WTC11 (cell line): ENCODE measurements around the gene CRYZ. TPM values are rescaled to one million over a fixed set of nuclear protein-coding genes. Genes with fewer than 3 reads are reported as not detected.

ENCODE experiments used
- ATAC-seq: fragments of 200-7000 bp; cut with Tn5 transposase; 2 replicates; pipeline ENCODE4 v1.10.0; 2021; ENCODE audit warnings: mild to moderate bottlenecking, moderate library complexity
- CTCF ChIA-PET: fragments of 300-600 bp; sonication (Branson Sonifier 250); formaldehyde crosslinking; loops from one replicate; lab custom pipeline; 2021; ENCODE audit warnings: antibody characterized with exemption; lab: Charles Lee
- POLR2A ChIA-PET: fragments of 350-600 bp; sonication (Branson Sonifier 250); formaldehyde crosslinking; loops from one replicate; lab custom pipeline; 2021; ENCODE audit warnings: antibody characterized with exemption; lab: Charles Lee
- DNase-seq: peaks from one replicate; pipeline ENCODE4 v3.0.0; 2021; ENCODE audit warnings: low spot score
- H3K27ac Mint-ChIP-seq: 2 replicates; pipeline ENCODE4 v1.8.0; 2021; ENCODE audit warnings: mixed read lengths
- H3K27me3 Mint-ChIP-seq: 2 replicates; pipeline ENCODE4 v1.8.0; 2021; ENCODE audit warnings: low read depth, mild to moderate bottlenecking, moderate library complexity, mixed read lengths
- H3K36me3 Mint-ChIP-seq: 2 replicates; pipeline ENCODE4 v1.8.0; 2021; ENCODE audit warnings: mixed read lengths
- H3K4me1 Mint-ChIP-seq: 2 replicates; pipeline ENCODE4 v1.8.0; 2022; ENCODE audit warnings: mixed read lengths
- H3K4me3 Mint-ChIP-seq: 2 replicates; pipeline ENCODE4 v1.8.0; 2021; ENCODE audit warnings: mild to moderate bottlenecking, moderate library complexity, mixed read lengths
- H3K9me3 Mint-ChIP-seq: 2 replicates; pipeline ENCODE4 v1.8.0; 2021; ENCODE audit warnings: mixed read lengths
- AFF4 ChIP-seq: sonication (generic); formaldehyde crosslinking; IDR thresholded peaks from 2 replicates; pipeline ENCODE4 v1.8.1; 2023; ENCODE audit warnings: mild to moderate bottlenecking, missing genetic modification reagents, borderline replicate concordance
- ATF3 ChIP-seq: sonication (generic); formaldehyde crosslinking; conservative IDR thresholded peaks from 2 replicates; pipeline ENCODE4 v1.8.1; 2022; ENCODE audit warnings: mild to moderate bottlenecking, missing genetic modification reagents
- ATF6 ChIP-seq: sonication (generic); formaldehyde crosslinking; IDR thresholded peaks from 2 replicates; pipeline ENCODE4 v1.8.1; 2023; ENCODE audit warnings: mild to moderate bottlenecking, missing genetic modification reagents
- CBFB ChIP-seq: sonication (generic); formaldehyde crosslinking; IDR thresholded peaks from 2 replicates; pipeline ENCODE4 v1.8.1; 2022; ENCODE audit warnings: mild to moderate bottlenecking, low read depth, missing genetic modification reagents
- CTCF ChIP-seq: fragments of 200-600 bp; IDR thresholded peaks from 2 replicates; pipeline ENCODE4 v1.8.0; 2022; ENCODE audit warnings: antibody characterized with exemption
- EMX1 ChIP-seq: fragments of 250-450 bp; sonication (Bioruptor Pico); IDR thresholded peaks from 2 replicates; pipeline ENCODE4 v1.8.0; 2021; ENCODE audit warnings: mild to moderate bottlenecking
- FOXP4 ChIP-seq: sonication (generic); formaldehyde crosslinking; IDR thresholded peaks from 2 replicates; pipeline ENCODE4 v1.8.0; 2022; ENCODE audit warnings: mild to moderate bottlenecking, missing genetic modification reagents
- IRF1 ChIP-seq: sonication (generic); formaldehyde crosslinking; IDR thresholded peaks from 2 replicates; pipeline ENCODE4 v1.8.0; 2023; ENCODE audit warnings: missing genetic modification reagents
- NFE2L1 ChIP-seq: sonication (generic); formaldehyde crosslinking; IDR thresholded peaks from 2 replicates; pipeline ENCODE4 v1.8.1; 2023; ENCODE audit warnings: missing genetic modification reagents
- NR2C2 ChIP-seq: sonication (generic); formaldehyde crosslinking; IDR thresholded peaks from 2 replicates; pipeline ENCODE4 v1.8.0; 2022; ENCODE audit warnings: mild to moderate bottlenecking, missing genetic modification reagents
- OVOL2 ChIP-seq: fragments of 250-450 bp; sonication (Bioruptor Pico); IDR thresholded peaks from 2 replicates; pipeline ENCODE4 v1.9.0; 2021; ENCODE audit warnings: mild to moderate bottlenecking, borderline replicate concordance
- SMAD4 ChIP-seq: sonication (generic); formaldehyde crosslinking; IDR thresholded peaks from 2 replicates; pipeline ENCODE4 v1.8.0; 2022; ENCODE audit warnings: mild to moderate bottlenecking, missing genetic modification reagents
- ZNF138 ChIP-seq: sonication (generic); formaldehyde crosslinking; conservative IDR thresholded peaks from 2 replicates; pipeline ENCODE4 v1.8.1; 2022; ENCODE audit warnings: mild to moderate bottlenecking, moderate library complexity, missing genetic modification reagents
- ZNF219 ChIP-seq: sonication (generic); formaldehyde crosslinking; IDR thresholded peaks from 2 replicates; pipeline ENCODE4 v1.8.0; 2023; ENCODE audit warnings: missing genetic modification reagents, mild to moderate bottlenecking, borderline replicate concordance
- total RNA-seq: library from RNA; stranded (reverse); gene quantifications from 3 replicates; pipeline ENCODE4 v1.2.3, GENCODE V29; 2021

The CRYZ gene
- total RNA-seq, 1 experiment from 2014 or later = 42.2 TPM

GRCh38 chr1:74775735-74776134 lies 42.9 kb upstream of the CRYZ start (continued):
- TF ChIP-seq FOXP4 (CRISPR knock-in tag) (no peak), EMX1 (CRISPR knock-in tag) (no peak), NR2C2 (CRISPR knock-in tag) (no peak), ZNF138 (CRISPR knock-in tag) (no peak), SMAD4 (CRISPR knock-in tag) (no peak), AFF4 (CRISPR knock-in tag) (no peak), ATF6 (CRISPR knock-in tag) (no peak), ATF3 (no peak), IRF1 (no peak), ZNF219 (no peak)

- DNase-seq (no peak), ATAC-seq (no peak)
- ChIA-PET CTCF (no interaction called here), POLR2A (no interaction called here)
- Mint-ChIP-seq H3K27me3 (no peaks in the 10 kb centered on the region), H3K27ac (no peak overlapping the region), H3K4me3 (no peak overlapping the region), H3K36me3 (no peaks in the 10 kb centered on the region), H3K9me3 (no peaks in the 10 kb centered on the region), H3K4me1 (peaks cover 5% of the 10 kb centered on the region)
- no peak for TF ChIP-seq ATF3
- no peak for TF ChIP-seq NFE2L1 (CRISPR knock-in tag)
- TF ChIP-seq CBFB (CRISPR knock-in tag) = no peak
- no peak for TF ChIP-seq ZNF138 (CRISPR knock-in tag)
- no peak for TF ChIP-seq CTCF
- no peak for TF ChIP-seq OVOL2
These were observed 40.7 kb upstream of the CRYZ start for GRCh38 chr1:74773582-74773981.
